ENCODE measurements around the gene IRF8. TPM values are rescaled to one million over a fixed set of nuclear protein-coding genes. Genes with fewer than 3 reads are reported as not detected.

The IRF8 gene
- total RNA-seq, 1 donor from 2014 or later, result 112 TPM

- no peak for DNase-seq (ENCODE audit: low spot score)
Measured at GRCh38 chr16:85912211-85912974, 13.4 kb downstream of the IRF8 start.

- no peak for DNase-seq (ENCODE audit: low spot score)
Measured at GRCh38 chr16:85913141-85913601, 14.2 kb downstream of the IRF8 start.

GRCh38 chr16:85913688-85914422 is 14.9 kb downstream of the IRF8 start:
- no peak for DNase-seq (ENCODE audit: low spot score)

GRCh38 chr16:85914423-85914794 is 15.4 kb downstream of the IRF8 start:
- DNase-seq (ENCODE audit: low spot score), result no peak

GRCh38 chr16:85915125-85915845 is 16.3 kb downstream of the IRF8 start:
- no peak for DNase-seq (ENCODE audit: low spot score)

- no peak for DNase-seq (ENCODE audit: low spot score)
Measured at GRCh38 chr16:85916141-85916890, 17.4 kb downstream of the IRF8 start.

GRCh38 chr16:85917012-85917411 is 18.1 kb downstream of the IRF8 start:
- no peak for DNase-seq (ENCODE audit: low spot score)

- no peak for DNase-seq (ENCODE audit: low spot score)
Measured at GRCh38 chr16:85917959-85918358, 19.0 kb downstream of the IRF8 start.

- no peak for DNase-seq (ENCODE audit: low spot score)
Measured at GRCh38 chr16:85918436-85918835, 19.5 kb downstream of the IRF8 start.

GRCh38 chr16:85919271-85920267 is 20.6 kb downstream of the IRF8 start:
- DNase-seq (ENCODE audit: low spot score), result no peak

- DNase-seq (ENCODE audit: low spot score), result no peak
Measured at GRCh38 chr16:85921026-85921425, 22.1 kb downstream of the IRF8 start.

- no peak for DNase-seq (ENCODE audit: low spot score)
Measured at GRCh38 chr16:85923153-85924021, 24.4 kb downstream of the IRF8 start.

- no peak for DNase-seq (ENCODE audit: low spot score)
Measured at GRCh38 chr16:85924675-85925074, 25.7 kb downstream of the IRF8 start.

GRCh38 chr16:85926370-85926769 is 27.4 kb downstream of the IRF8 start:
- no peak for DNase-seq (ENCODE audit: low spot score)

- DNase-seq (ENCODE audit: low spot score), result no peak
Measured at GRCh38 chr16:85927371-85927770, 28.4 kb downstream of the IRF8 start.

GRCh38 chr16:85927959-85928358 is 29.0 kb downstream of the IRF8 start:
- no peak for DNase-seq (ENCODE audit: low spot score)

- DNase-seq (ENCODE audit: low spot score), result no peak
Measured at GRCh38 chr16:85928401-85928820, 29.4 kb downstream of the IRF8 start.

GRCh38 chr16:85929259-85929721 is 30.3 kb downstream of the IRF8 start:
- no peak for DNase-seq (ENCODE audit: low spot score)

GRCh38 chr16:85930301-85930700 is 31.3 kb downstream of the IRF8 start:
- DNase-seq (ENCODE audit: low spot score), result no peak

Measured in mesenteric fat pad (tissue), 1 donor.